ENCODE data around the gene BMI1. TPM values are rescaled to one million over a fixed set of nuclear protein-coding genes. Genes with fewer than 3 reads are reported as not detected.

The BMI1 gene
- total and polyA plus RNA-seq, 7 donors = 21.4 to 57.6 (median 42.4) TPM

DNA sequence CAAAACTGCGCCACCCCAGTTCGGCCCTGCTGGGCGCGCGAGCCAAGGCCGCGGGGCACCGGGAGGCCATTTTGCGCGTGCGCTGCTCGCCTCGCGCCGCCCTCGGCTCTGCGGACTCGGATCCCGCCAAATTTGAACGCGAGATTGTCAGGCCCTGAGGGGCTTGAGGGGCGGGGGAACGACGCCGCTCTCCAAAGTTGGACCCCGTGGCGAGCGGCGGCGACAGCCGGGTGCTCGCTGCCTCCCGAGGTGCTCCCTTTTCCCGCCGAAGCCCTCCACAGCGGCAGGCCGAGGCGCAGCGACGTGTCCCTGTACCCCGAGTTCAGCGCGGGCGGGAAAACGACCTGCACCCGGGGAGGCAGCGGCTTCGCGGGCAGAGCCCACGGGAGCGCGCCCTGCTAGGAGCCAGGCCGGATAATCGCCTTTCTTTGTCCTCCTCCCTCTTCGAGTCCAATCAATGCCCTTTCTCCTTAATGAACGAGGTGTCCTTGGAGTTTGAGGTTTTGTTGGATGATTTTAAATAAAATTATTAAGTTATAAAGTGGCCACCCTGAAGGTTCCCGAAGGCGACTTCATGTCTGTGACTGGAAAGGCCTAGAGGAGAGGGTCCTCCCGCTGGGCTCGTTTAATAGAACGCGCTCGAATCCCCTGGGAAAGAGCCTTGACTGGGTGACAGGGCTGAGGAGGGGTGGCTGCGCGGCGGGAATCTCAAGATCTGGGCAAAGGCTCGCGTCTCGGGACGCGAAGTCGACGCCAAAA, 13.7 kb downstream of the BMI1 start:
- Histone ChIP-seq H3K4me1 (peaks cover 24% of the 10 kb centered on the region), H3K9me3 (no peaks in the 10 kb centered on the region), H3K27ac (no peak overlapping the region), H3K27me3 (ENCODE audit: insufficient read depth in 3 of 3, low read length in 2 of 3) (peaks cover 5 to 59% (median 32%) of the 10 kb centered on the region in 3 donors), H3K4me3 (peak overlapping the region; percentile 67), H3K36me3 (ENCODE audit: insufficient read depth in 1 of 2, low read depth in 1 of 2) (peaks cover 0 to 13% of the 10 kb centered on the region in 2 donors)
- WGBS, 3 donors = 19 to 30% (median 30%) methylated on average over 73 of the region's 73 CpGs
- no peak for TF ChIP-seq CTCF (IDR thresholded peaks at IDR 0.05)
- intact Hi-C loops (cut with DNase I) = no loop called here
- DNase-seq = peak; percentile 21 to 50
- ATAC-seq = peak; percentile 15 to 49 (median 30)

DNA sequence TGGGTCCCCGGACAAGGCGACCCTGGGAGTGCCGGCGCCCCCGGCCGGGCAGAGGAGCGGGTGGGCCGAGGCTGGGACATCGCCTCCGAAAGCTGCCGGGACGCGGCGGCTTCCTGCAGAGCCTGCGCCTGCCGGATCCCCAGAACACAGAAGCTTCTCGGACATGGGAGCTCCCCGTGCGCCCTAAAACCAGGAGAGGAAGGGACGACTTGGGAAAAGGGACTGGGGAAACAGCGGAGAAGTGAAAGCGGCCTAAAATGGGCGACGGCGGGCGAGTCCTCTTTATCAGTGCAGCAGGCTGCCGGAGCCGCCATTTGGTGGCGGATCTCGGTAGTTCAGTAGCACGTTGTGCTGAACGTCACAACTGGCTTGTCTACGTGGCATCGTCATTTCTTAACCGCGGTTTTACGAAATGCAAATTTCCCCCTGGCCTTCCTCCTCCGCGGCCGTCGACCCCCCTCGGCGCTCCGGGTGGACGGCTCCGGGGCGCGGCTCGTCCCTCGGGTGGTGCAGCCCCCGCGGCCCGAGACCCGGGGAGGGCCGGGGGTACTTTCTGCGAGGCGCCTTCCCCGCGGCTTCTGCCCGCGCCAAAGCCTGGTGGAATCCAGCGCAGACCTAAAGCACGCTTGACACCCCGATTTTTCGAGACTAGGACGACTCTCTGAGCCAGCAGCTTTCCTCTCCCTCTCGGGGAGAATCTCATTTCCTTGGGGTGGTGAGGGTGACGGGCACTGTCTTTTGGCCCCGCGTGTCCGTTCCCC, 14.5 kb downstream of the BMI1 start:
- WGBS, 3 donors = 1 to 2% (median 2%) methylated on average over 65 to 71 of the region's 71 CpGs
- Histone ChIP-seq H3K4me3 (peak overlapping the region; percentile 67), H3K27ac (no peak overlapping the region), H3K36me3 (ENCODE audit: insufficient read depth in 1 of 2, low read depth in 1 of 2) (peaks cover 0 to 6% of the 10 kb centered on the region in 2 donors), H3K27me3 (ENCODE audit: insufficient read depth in 3 of 3, low read length in 2 of 3) (peaks cover 5 to 63% (median 32%) of the 10 kb centered on the region in 3 donors), H3K4me1 (peaks cover 28% of the 10 kb centered on the region), H3K9me3 (no peaks in the 10 kb centered on the region)
- peak; percentile 16 for TF ChIP-seq CTCF (IDR thresholded peaks at IDR 0.05)
- DNase-seq = peak; percentile 48 to 72
- intact Hi-C loops (cut with DNase I) = no loop called here
- ATAC-seq = peak; percentile 61 to 76 (median 70)

DNA sequence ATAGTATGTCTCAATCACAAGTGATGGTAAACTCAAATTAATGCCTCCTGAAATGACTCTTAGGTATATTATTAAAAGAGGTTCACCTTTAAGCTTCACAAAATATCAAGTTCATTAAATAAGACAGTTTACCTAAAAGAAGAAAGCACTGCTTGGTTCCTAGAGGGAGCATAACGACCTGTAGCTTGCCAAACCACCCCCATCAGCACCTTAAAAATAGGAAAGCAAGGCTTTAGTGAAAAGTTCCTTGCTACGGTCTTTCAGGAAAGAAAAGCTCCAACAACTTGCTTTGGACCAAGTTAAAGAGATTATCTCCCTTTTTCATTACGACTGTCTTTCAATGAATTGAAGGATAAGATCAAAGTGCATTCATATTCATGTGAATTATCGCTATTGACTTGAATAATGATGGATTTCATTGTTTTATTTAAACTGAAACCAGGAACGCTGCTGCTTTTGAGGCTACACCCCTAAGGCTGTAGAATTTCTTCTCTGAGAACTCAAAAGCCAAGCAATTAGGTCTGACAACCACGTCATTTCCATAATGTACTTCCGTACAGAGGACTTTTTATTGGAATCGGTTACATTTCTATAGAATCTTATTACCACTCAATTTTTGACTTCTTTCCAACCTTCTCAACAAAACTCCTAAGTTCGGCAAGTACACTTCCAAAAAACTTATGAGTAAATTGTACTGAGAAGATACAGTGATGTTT, 17.4 kb downstream of the BMI1 start:
- no peak for TF ChIP-seq CTCF (IDR thresholded peaks at IDR 0.05)
- WGBS, 3 donors = 22 to 32% (median 23%) methylated on average over 9 of the region's 9 CpGs
- Histone ChIP-seq H3K4me3 (no peak overlapping the region), H3K27ac (no peak overlapping the region), H3K9me3 (no peaks in the 10 kb centered on the region), H3K4me1 (peaks cover 38% of the 10 kb centered on the region), H3K27me3 (ENCODE audit: insufficient read depth in 3 of 3, low read length in 2 of 3) (peaks cover 5 to 85% (median 32%) of the 10 kb centered on the region in 3 donors), H3K36me3 (ENCODE audit: insufficient read depth in 1 of 2, low read depth in 1 of 2) (no peaks in the 10 kb centered on the region)
- intact Hi-C loops (cut with DNase I) = no loop called here
- DNase-seq (no peak), ATAC-seq (no peak)

GRCh38 chr10:22338931-22339330, 18.0 kb downstream of the BMI1 start:
- H3K4me1 ChIP-seq = peaks cover 38% of the 10 kb centered on the region
- intact Hi-C loops (cut with DNase I) = no loop called here

More at GRCh38 chr10:22338931-22339330, 18.0 kb downstream of the BMI1 start:
- DNase-seq (no peak), ATAC-seq (no peak)
- no peak for TF ChIP-seq CTCF (IDR thresholded peaks at IDR 0.05)
- Histone ChIP-seq H3K27ac (no peak overlapping the region), H3K36me3 (ENCODE audit: insufficient read depth in 1 of 2, low read depth in 1 of 2) (no peaks in the 10 kb centered on the region), H3K9me3 (no peaks in the 10 kb centered on the region), H3K4me3 (no peak overlapping the region), H3K27me3 (ENCODE audit: insufficient read depth in 3 of 3, low read length in 2 of 3) (peaks cover 5 to 89% (median 28%) of the 10 kb centered on the region in 3 donors)

Measured in psoas muscle (tissue), 8 donors.